ENCODE measurements around the gene DUSP21.

DUSP21 gene

GRCh38 chrX:44873415-44874276 is 29.8 kb downstream of the DUSP21 start:
- H3K9me3 ChIP-seq (ENCODE audit: severe bottlenecking): no peaks in the 10 kb centered on the region
- peak overlapping the region; percentile 97 for H3K4me3 ChIP-seq (ENCODE audit: low read depth, low read length)
- DNase-seq: peak; percentile 60
- peak overlapping the region; percentile 97 for H3K27ac ChIP-seq
- peaks cover 23% of the 10 kb centered on the region for H3K36me3 ChIP-seq
- TF ChIP-seq CTCF (IDR thresholded peaks at IDR 0.05; ENCODE audit: low read depth, low read length): no peak
- no peaks in the 10 kb centered on the region for H3K27me3 ChIP-seq (ENCODE audit: insufficient read depth, low read depth, severe bottlenecking)

- peak; percentile 25 for DNase-seq
- TF ChIP-seq CTCF (IDR thresholded peaks at IDR 0.05; ENCODE audit: low read depth, low read length): no peak
- Histone ChIP-seq H3K27me3 (ENCODE audit: insufficient read depth, low read depth, severe bottlenecking) (no peaks in the 10 kb centered on the region), H3K27ac (peak overlapping the region; percentile 97), H3K9me3 (ENCODE audit: severe bottlenecking) (no peaks in the 10 kb centered on the region), H3K4me3 (ENCODE audit: low read depth, low read length) (peak overlapping the region; percentile 97), H3K36me3 (peaks cover 25% of the 10 kb centered on the region)
Observed at GRCh38 chrX:44874420-44875184, 30.8 kb downstream of the DUSP21 start.

GRCh38 chrX:44875185-44875489 is 31.3 kb downstream of the DUSP21 start:
- H3K4me3 ChIP-seq (ENCODE audit: low read depth, low read length): peak overlapping the region; percentile 97
- no peak for DNase-seq
- TF ChIP-seq CTCF (IDR thresholded peaks at IDR 0.05; ENCODE audit: low read depth, low read length): no peak
- H3K9me3 ChIP-seq (ENCODE audit: severe bottlenecking): no peaks in the 10 kb centered on the region
- no peaks in the 10 kb centered on the region for H3K27me3 ChIP-seq (ENCODE audit: insufficient read depth, low read depth, severe bottlenecking)
- H3K36me3 ChIP-seq: peaks cover 26% of the 10 kb centered on the region
- H3K27ac ChIP-seq: peak overlapping the region; percentile 40; the same call in 1 of the 2 replicates

- no peak for DNase-seq
- no peak overlapping the region for H3K27ac ChIP-seq
- no peak for TF ChIP-seq CTCF (IDR thresholded peaks at IDR 0.05; ENCODE audit: low read depth, low read length)
- H3K27me3 ChIP-seq (ENCODE audit: insufficient read depth, low read depth, severe bottlenecking): no peaks in the 10 kb centered on the region
- no peak overlapping the region for H3K4me3 ChIP-seq (ENCODE audit: low read depth, low read length)
- peaks cover 26% of the 10 kb centered on the region for H3K36me3 ChIP-seq
- H3K9me3 ChIP-seq (ENCODE audit: severe bottlenecking): no peaks in the 10 kb centered on the region
Observed at GRCh38 chrX:44876086-44876485, 32.3 kb downstream of the DUSP21 start.

GRCh38 chrX:44876767-44877166 is 32.9 kb downstream of the DUSP21 start:
- no peak for TF ChIP-seq CTCF (IDR thresholded peaks at IDR 0.05; ENCODE audit: low read depth, low read length)
- H3K4me3 ChIP-seq (ENCODE audit: low read depth, low read length): no peak overlapping the region
- no peaks in the 10 kb centered on the region for H3K9me3 ChIP-seq (ENCODE audit: severe bottlenecking)
- DNase-seq: no peak
- H3K27ac ChIP-seq: no peak overlapping the region
- peaks cover 26% of the 10 kb centered on the region for H3K36me3 ChIP-seq
- no peaks in the 10 kb centered on the region for H3K27me3 ChIP-seq (ENCODE audit: insufficient read depth, low read depth, severe bottlenecking)

All from WERI-Rb-1 (cell line).